ENCODE measurements around the gene GALNT7.
A peak's percentile ranks its signal among the peaks of the same experiment; 100 is the strongest.

Gene GALNT7

DNA sequence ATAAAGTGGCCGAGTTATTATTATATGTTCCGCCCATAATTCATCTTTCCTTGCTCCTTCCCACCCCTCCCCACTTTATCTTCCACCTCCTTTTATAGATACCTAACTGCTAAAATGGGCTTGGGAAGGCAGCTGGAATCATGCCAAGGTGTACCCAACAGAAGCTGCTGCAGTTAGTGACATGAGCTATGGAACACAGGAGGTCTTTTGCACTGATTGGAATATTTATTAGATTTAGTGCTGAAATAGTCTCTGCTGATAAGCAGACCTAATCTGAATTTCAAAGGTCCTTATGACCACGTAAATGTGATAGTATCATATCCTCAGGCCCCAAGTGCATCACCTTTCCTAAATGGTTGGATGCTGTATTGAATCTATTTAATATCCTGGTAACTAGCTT, 100.7 kb downstream of the GALNT7 start:
- no peak for DNase-seq

DNA sequence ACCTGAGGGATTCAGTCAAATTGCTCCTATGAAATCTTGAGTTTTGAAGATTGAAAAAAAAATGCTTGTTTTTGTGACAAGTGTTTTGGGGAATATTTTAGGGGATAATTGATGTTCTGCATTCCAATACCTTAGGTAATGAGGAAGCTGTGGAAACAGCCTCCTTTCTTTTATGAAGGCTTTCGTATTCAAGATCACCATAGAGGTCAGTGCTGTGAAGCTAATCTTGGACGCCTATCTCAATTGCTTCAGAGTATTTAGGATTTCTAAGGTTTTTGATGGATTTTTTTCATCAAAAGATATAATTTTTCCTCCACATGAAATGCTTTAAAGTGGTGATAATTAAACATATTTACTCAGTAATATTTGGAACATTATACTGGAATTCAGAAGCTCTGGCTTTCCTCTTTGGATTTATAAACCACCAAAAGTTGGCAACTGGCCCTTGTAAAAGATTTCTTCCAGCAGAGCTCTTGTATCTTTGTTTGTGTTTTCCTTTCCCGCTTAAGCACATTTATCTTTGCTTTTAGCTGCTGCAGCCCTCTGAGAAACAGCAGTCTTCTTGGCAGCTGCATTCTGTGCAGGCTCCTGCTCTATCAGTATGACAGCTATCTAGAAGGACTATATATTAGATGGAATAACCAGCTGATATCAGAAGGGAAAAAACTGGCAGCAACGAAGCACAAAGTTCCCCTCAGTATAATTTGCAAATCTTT, 101.9 kb downstream of the GALNT7 start:
- no peak for DNase-seq

DNA sequence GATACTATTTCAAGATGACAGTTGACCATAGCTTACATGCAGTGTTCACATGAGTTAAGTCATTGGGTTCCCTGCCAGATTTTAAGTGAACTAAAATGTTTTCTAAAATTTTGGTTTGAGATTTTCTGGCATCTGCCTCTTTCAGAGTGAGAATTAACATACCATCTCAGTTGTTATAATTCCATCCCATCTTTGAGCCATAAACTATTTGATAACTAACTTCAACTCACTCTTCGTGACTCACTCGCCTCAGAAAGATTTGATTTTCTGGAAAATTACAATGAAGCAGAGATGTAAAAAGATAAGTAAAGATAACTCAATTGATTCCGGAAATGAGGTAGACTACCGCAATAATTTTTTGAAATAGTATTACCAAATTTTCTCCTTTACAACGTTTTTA, 103.7 kb downstream of the GALNT7 start:
- no peak for DNase-seq

DNA sequence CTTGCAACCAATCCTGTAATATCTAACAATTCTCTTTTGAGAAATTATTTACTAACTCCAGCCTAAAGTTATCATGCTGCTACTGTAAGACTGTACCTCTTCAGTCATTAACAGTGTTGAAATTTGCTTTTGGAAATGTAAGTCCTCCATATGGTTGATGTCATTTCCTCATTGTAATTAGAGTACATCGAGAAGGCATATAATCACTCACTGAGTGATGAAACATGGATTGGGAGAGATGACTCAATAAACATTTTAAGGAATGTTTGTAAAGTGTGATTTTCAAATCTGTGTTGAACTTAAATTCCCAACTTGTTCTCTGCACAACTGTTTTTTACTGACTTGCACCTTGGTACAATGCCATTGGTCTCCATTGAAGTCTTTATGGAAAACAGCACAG, 104.4 kb downstream of the GALNT7 start:
- DNase-seq = no peak

- no peak for DNase-seq
These were observed 105.3 kb downstream of the GALNT7 start for GRCh38 chr4:173273941-173274340.

DNA sequence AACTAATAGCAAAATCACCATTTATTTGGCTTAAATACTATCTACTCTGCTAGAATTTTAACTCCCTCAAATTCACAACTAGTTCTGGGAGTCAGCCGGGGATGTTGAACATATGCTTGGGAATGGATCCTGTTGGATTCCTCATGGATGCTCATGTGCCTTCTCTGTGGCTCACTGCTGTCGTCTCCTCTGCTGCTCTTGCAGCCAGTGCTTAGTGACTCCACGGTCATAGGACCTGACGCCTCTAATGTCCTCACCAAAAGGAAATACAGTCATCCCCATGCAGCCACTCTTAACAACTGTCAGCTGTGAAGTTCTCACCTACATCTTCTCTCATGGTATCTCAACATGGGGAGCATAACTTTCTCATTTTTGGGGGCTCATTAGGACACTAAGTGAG, 106.1 kb downstream of the GALNT7 start:
- DNase-seq = no peak

- DNase-seq = no peak
These were observed 106.5 kb downstream of the GALNT7 start for GRCh38 chr4:173275150-173275549.

DNA sequence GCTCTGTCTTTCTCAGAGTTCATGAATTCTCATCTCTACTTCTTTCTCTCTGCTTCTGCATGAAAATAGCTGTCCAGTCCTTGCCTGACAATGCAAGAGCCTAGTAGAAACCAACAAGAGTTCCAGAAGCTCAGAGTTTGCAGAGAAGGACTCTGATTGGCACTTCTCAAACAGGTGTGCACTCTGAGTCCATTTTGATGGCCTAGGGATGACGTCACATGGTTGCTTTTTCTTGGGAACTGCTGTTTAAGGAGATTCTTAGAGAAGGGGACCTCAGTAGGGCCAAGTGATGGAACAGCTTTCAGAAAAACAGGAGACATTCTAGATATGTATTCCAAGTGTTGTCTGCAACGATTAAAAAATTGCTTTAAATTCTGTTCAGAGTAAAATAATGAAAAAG, 108.7 kb downstream of the GALNT7 start:
- no peak for DNase-seq

GRCh38 chr4:173280998-173281397, 112.4 kb downstream of the GALNT7 start:
- no peak for DNase-seq

DNA sequence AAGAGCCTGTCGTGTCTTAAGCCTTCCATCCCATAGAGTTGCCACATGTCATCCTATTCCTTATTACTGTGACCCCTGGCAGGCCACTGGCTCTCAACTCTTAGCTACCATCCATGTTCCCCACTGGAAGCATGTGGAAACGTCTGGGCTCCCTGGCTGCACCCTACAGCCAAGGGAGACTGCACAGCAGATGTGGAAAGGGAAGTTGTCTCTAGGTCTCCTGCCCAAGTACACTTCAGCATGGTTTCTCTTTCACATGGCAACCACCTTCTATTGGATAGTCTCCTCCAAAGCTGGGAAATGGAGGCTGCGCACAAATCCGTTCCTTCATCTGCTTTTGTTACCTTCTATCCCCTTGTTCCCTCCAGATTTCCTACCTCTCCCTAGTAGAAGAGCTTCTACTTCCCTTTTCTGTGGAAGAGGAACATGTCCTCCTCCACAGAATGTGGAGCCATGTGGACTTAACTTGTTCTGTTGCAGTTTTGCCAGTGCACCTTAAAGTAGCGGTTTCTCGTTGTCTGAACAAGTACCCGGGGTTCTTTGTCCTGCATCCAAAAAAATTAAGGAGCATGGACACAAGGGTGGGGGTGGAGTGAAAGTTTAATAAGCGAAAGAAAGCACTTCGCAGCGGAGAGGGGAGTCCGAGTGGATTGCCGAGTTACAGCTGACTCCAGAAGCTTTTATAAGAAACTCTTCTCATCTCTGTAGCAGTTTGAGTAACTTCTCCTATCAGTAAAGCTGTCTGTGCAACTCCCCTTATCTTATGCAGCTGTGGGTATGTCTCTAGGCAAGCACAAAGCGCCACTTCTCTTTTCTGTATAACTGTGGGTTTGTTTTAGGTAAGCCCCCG, 113.0 kb downstream of the GALNT7 start:
- no peak for DNase-seq

- DNase-seq = no peak
These were observed 113.6 kb downstream of the GALNT7 start for GRCh38 chr4:173282256-173282562.

DNA sequence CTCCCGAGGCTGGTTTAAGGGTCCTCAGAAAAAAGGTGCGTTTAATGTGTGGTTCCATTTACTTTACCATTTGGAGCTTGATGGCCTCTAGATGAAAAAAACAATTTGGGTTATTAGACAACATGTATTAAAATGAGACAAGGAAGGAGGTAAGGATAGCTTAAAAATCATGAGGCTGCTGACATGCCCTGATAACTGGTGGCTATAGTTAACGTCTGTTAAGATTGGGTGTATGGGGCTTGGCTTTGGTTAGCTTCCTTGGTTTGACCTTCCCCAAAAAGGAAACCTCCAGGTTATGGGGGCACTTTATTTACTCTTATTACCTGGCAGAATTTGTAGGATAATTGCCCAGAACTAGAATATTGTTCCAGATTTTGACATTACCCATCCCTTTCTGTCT, 114.0 kb downstream of the GALNT7 start:
- no peak for DNase-seq

DNA sequence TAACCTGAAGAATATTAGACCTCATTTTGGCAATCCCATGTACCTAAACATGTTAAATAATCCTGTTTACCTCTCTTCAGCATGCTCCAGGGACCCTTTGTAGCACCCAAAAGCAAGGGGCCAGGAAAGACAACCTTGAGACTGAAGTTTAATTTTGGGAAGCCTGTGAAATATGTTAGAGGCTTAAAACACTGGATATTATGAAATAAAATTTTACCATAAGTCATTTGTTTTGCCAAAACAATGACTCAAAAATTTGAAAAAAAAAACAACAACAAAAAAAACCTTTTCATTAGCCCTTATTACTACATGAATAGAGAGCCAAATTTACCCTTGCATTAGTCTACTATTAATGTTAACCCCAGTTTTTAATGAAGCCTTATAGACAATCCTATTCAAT, 115.9 kb downstream of the GALNT7 start:
- no peak for DNase-seq

GRCh38 chr4:173287486-173287885, 118.9 kb downstream of the GALNT7 start:
- no peak for DNase-seq

- DNase-seq = peak; percentile 78
These were observed 119.7 kb downstream of the GALNT7 start for GRCh38 chr4:173288296-173288695.

GRCh38 chr4:173288698-173289352, 120.2 kb downstream of the GALNT7 start:
- DNase-seq = no peak

GRCh38 chr4:173289353-173289727, 120.7 kb downstream of the GALNT7 start:
- DNase-seq = no peak

GRCh38 chr4:173291899-173292298, 123.3 kb downstream of the GALNT7 start:
- no peak for DNase-seq

DNA sequence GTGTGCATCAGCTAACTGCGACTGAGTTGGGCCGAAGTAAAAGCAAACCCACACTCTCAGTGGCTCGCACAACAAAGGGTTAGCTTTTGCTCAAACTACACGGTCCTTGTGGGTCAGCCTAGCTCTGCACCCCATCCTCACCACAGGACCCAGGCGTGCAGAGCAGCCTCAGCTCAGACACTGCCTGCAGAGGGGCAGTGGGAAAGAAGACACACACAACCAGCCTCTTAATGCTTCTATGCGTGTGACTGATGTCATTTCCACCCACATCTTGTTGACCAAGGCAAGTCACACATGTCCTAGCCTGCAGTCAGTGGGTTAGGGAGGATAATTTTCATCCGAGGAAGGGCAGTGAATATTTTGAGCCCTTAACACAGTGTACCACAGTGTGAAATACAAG, 125.1 kb downstream of the GALNT7 start:
- no peak for DNase-seq

DNA sequence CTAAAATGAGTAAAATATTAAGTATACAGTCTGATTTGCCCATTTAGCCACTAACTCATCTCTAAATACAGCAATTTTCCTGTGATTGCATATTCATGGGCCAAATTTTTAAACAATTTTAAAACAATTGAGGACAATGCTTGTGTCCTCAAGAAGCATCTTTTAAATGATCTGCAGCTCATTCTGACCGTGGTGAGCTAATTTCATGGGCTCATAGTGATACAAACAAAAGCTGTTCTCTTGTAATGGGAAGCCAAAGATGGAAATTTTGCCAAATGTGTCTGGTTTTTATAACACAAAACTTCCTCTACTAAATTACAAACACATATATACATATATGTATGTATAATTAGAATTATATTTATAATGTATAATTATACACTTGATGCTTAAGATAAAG, 125.8 kb downstream of the GALNT7 start:
- no peak for DNase-seq

DNA sequence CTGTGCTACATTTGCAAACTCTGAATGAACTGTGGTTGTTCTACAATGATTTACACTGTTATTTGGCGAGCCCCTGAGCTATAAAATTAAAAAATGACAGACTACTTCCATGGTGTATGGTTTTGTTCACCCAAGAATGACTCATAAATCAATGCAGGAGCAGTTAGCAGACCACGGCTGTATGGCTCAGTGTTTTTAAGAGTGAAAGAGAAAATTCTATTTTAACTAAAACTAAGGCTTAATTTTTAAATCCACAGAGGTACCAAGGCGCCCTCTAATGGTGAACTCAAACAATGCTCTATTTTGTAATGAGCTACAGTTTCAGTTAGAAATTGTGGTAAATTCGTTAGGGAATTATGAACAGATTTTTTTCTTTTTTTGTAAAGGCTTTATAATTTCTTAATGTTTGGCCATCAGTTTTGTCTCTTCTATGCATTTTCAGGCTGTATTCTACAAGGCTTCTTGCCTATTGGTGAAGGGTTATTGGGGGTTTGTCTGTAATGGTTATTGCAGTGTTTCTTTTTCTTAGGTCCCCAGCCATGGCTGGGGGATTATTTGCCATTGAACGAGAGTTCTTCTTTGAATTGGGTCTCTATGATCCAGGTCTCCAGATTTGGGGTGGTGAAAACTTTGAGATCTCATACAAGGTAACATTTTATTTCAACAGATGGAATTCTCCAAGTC, 133.0 kb downstream of the GALNT7 start:
- DNase-seq = peak; percentile 24

- no peak for DNase-seq
These were observed 139.2 kb downstream of the GALNT7 start for GRCh38 chr4:173307778-173308177.

GRCh38 chr4:173311368-173311767, 142.8 kb downstream of the GALNT7 start:
- no peak for DNase-seq

- no peak for DNase-seq
These were observed 146.1 kb downstream of the GALNT7 start for GRCh38 chr4:173314715-173315114.
